Activated T-cell treated with anti-CD3 and anti-CD28 coated beads, Interleukin-2, amount 50 U/mL, for 24 hours (primary cell): ENCODE measurements around the gene WDR35.

Experiments
- DNase-seq: peaks from one replicate; pipeline ENCODE4 v3.0.0-alpha.2; 2020
- H3K27ac Mint-ChIP-seq: 2 replicates; pipeline ENCODE4 v1.8.0; 2020; ENCODE audit warnings: mild to moderate bottlenecking, mixed read lengths
- H3K27me3 Mint-ChIP-seq: 2 replicates; pipeline ENCODE4 v1.8.0; 2020; ENCODE audit warnings: mixed read lengths
- H3K36me3 Mint-ChIP-seq: 2 replicates; pipeline ENCODE4 v1.8.0; 2020; ENCODE audit warnings: low read depth, mixed read lengths
- H3K4me1 Mint-ChIP-seq: 2 replicates; pipeline ENCODE4 v1.8.0; 2020; ENCODE audit warnings: low read depth, mixed read lengths
- H3K4me3 Mint-ChIP-seq: 2 replicates; pipeline ENCODE4 v1.8.0; 2020; ENCODE audit warnings: mild to moderate bottlenecking, moderate library complexity, mixed read lengths
- H3K9me3 Mint-ChIP-seq: 2 replicates; pipeline ENCODE4 v1.8.0; 2020; ENCODE audit warnings: mixed read lengths

The WDR35 gene

DNA sequence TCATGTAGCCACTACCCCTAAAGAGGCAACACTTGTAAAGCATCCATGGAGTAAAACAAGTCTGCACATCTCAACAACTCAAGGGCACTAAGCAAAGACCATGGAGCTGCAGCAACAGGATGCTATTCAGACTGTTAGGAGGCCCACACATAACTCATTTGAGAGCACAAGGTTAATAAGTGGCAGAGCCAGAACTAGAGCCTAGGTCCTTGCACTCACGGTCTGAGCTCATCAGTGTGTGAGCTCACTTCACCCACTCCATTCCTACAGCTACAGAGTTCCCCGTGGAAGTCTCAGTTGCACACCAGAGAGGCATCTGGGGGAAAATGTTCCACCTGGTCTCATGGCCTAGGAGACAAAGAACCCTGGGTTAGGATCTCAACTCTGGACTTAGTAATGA is 123.1 kb downstream of the WDR35 start:
- Mint-ChIP-seq H3K27ac (no peak overlapping the region), H3K9me3 (no peaks in the 10 kb centered on the region), H3K4me1 (peaks cover 27% of the 10 kb centered on the region), H3K4me3 (no peak overlapping the region), H3K27me3 (peaks cover 4% of the 10 kb centered on the region), H3K36me3 (no peaks in the 10 kb centered on the region)
- DNase-seq, result no peak

DNA sequence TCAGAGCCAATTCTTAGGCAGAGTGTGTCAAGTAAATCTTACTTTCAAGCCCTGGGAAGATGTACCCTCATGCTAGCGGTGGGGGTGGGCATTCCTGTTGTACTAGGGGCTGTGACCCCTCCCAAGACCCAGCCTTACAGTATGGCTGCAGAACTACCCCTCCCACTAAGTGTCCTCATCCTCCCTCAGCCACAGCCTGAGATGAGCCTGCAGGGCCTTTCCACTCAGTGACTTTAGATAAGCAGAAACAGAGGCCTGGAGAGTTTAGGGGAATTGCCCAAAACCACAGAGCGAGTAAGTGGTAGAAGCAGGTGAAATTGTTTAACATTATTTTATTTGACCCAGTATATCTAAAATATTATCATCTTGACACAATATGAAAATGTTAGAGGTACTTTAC is 124.8 kb downstream of the WDR35 start:
- Mint-ChIP-seq H3K27ac (no peak overlapping the region), H3K36me3 (no peaks in the 10 kb centered on the region), H3K27me3 (peaks cover 4% of the 10 kb centered on the region), H3K4me1 (peaks cover 24% of the 10 kb centered on the region), H3K9me3 (no peaks in the 10 kb centered on the region), H3K4me3 (no peak overlapping the region)
- DNase-seq, result no peak

GRCh38 chr2:19864381-19864780 is 125.5 kb downstream of the WDR35 start:
- Mint-ChIP-seq H3K4me1 (peaks cover 19% of the 10 kb centered on the region), H3K4me3 (no peak overlapping the region), H3K36me3 (no peaks in the 10 kb centered on the region), H3K27me3 (peaks cover 4% of the 10 kb centered on the region), H3K27ac (no peak overlapping the region), H3K9me3 (no peaks in the 10 kb centered on the region)
- DNase-seq, result no peak

DNA sequence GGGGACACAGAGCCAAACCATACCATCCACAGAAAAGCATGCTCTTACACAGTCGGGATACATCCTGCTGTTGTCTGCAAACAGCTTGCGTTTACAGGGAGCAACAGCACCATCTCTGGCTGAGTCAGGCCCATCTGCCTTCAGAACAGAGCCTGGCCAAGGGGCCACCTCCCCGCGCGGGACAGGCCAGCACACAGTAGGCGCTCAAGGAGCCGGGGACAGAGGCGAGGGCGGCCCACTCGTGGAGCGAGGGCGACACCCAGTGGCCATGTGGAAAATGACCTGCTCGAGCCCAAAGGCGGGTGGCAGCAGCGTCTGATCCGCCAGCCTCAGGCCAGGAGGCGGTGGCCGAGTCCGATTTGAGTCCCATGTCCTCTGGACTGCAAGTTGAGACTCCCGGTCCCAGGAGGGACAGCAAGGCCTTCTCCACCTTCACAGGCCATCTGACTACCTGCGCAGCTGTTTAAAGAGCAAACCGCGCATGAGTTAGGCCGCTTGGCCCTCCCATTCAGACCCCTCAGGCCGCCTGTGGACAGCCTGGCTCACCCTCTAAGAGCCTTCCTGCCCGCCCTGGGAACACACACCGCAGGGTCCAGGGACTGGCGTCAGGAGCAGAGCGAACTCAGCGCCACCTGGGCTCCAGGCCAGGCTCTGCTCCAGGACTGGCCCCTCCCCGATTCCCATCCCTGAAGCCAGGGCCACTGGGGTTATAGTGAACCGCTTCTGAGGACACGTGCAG is 126.4 kb downstream of the WDR35 start:
- H3K36me3 Mint-ChIP-seq, result no peaks in the 10 kb centered on the region
- no peak overlapping the region for H3K27ac Mint-ChIP-seq
- peak; percentile 85 for DNase-seq
- H3K4me1 Mint-ChIP-seq, result peaks cover 12% of the 10 kb centered on the region
- H3K27me3 Mint-ChIP-seq, result peaks cover 5% of the 10 kb centered on the region
- H3K9me3 Mint-ChIP-seq, result no peaks in the 10 kb centered on the region
- H3K4me3 Mint-ChIP-seq, result no peak overlapping the region

DNA sequence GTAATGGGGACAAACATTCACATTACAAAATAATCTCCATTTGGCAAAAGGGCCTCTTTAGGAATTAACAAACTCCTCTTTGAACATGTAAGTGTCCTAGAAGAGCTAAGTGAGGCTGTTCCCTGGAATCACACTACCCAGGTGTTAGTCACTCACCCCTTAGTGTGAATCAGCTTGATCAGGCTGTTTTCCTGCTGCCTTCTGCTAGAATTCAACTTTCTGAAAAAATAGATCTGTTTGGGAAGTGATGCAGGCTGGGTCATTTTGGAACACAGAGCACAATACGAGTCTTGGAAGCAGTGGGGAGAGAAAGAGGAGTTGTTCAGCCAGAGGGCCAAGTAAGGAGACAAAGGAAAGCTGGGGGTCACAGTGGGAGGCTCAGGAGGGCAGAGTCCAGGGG is 128.1 kb downstream of the WDR35 start:
- Mint-ChIP-seq H3K9me3 (no peaks in the 10 kb centered on the region), H3K4me3 (no peak overlapping the region), H3K4me1 (peaks cover 5% of the 10 kb centered on the region), H3K27me3 (peaks cover 14% of the 10 kb centered on the region), H3K27ac (no peak overlapping the region), H3K36me3 (no peaks in the 10 kb centered on the region)
- no peak for DNase-seq
